Suprapubic skin (tissue), 4 donors: ENCODE measurements around the gene TMEM106A. TPM values are rescaled to one million over a fixed set of nuclear protein-coding genes. Genes with fewer than 3 reads are reported as not detected.
"Not testable (repeated sequence)": the region's sequence is repeated elsewhere in the genome, so short reads cannot be mapped to it uniquely, and the experiment has no call there.

Experiments used
- DNase-seq, 2 donors: peaks; one replicate each; pipeline ENCODE4 v3.0.0-alpha.2; 2019; ENCODE audit warnings: low spot score in 2 of 2
- H3K27ac ChIP-seq: fragments of 200-600 bp; sonication (generic); one replicate; pipeline ENCODE4 v1.5.1; 2019
- H3K27me3 ChIP-seq: fragments of 200-600 bp; sonication (generic); one replicate; pipeline ENCODE4 v1.5.1; 2019
- H3K36me3 ChIP-seq: fragments of 200-600 bp; sonication (generic); one replicate; pipeline ENCODE4 v1.5.1; 2019
- H3K4me1 ChIP-seq: fragments of 200-600 bp; sonication (generic); one replicate; pipeline ENCODE4 v1.5.1; 2019
- H3K4me3 ChIP-seq: fragments of 200-600 bp; sonication (generic); one replicate; pipeline ENCODE4 v1.5.1; 2019; ENCODE audit warnings: mild to moderate bottlenecking
- H3K9me3 ChIP-seq: fragments of 200-600 bp; sonication (generic); one replicate; pipeline ENCODE4 v1.5.1; 2019
- EP300 ChIP-seq: sonication (generic); formaldehyde crosslinking; IDR thresholded peaks from one replicate; pipeline ENCODE4 v1.6.1; 2017; ENCODE audit warnings: antibody characterized with exemption
- POLR2A ChIP-seq, 2 donors: fragments of 450-650 bp; IDR thresholded peaks; one replicate each; pipeline ENCODE4 v1.6.1; 2017; ENCODE audit warnings: antibody characterized with exemption in 2 of 2, mild to moderate bottlenecking in 2 of 2, moderate library complexity in 2 of 2
- POLR2AphosphoS5 ChIP-seq, 3 donors: sonication (generic); formaldehyde crosslinking; IDR thresholded peaks; one replicate each; pipeline ENCODE4 v1.6.1; 2017; ENCODE audit warnings: antibody characterized with exemption in 3 of 3
- WGBS: methylation state at CpG from one replicate; pipeline ENCODE4 v1.1.5; 2018; 5-methylcytosine and 5-hydroxymethylcytosine counted together
- total RNA-seq, 4 donors: library from RNA; depleted of rRNA; stranded (reverse); fragments of >200 nt; gene quantifications; one replicate each; pipeline ENCODE4 v1.1.0, GENCODE V29; 2016
- TF ChIP-seq, protein P1 (sequence below), 2 donors: fragments of 200-600 bp in 1 of 2; fragments of 450-650 bp in 1 of 2; sonication (generic) in 1 of 2; IDR thresholded peaks; one replicate each; pipeline ENCODE4 v1.5.1; 2016 to 2019; ENCODE audit warnings: antibody characterized with exemption in 2 of 2, mild to moderate bottlenecking in 1 of 2, moderate library complexity in 1 of 2

TMEM106A gene, protein sequence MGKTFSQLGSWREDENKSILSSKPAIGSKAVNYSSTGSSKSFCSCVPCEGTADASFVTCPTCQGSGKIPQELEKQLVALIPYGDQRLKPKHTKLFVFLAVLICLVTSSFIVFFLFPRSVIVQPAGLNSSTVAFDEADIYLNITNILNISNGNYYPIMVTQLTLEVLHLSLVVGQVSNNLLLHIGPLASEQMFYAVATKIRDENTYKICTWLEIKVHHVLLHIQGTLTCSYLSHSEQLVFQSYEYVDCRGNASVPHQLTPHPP
- 1 to 10 TPM; 1.2 to 3.5 (median 1.9) TPM for total RNA-seq

DNA sequence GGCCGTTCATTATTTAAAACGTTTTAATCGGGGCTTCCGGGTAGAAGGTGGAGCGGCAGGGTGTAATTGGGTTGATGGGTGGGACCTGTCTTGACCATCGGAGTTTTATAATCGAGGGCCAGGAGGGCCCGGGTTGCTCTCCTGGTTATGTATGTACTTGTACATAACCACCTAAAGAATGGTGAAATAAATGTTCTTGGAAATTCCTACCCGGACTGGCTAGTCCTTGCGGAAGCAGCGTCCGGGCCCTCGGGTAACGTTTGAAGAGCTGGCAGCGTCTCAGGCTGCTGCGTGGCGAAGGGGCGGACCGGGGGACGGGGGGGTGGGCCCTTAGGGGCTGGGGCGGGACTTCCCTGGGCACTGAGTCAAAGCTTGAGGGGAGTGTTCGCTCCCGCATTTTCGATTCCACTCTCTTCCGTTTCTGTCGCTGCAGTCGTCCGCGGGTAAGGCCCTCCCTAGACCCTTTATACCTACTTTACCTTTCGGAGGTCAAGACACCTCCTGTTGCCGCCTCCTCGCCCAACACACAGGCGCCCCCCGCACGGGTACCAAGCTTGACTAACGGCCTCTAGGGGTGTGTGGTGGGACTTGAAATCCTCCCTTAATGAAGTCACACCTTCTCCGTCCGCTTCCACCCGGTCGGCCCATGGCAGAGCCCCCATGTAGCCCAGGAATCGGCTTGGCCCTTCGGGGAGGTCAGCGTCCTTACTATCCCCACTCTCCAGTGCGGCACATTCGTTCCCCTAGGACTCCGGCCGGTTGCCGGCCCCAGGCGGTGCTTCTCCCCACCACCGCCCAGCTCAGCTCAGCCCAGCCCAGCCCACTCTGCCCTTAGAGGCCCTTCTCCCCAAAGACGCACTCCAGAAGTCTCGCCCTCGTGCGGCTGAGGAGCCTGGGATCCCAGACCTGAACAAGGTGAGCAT lies at the start of gene TMEM106A:
Gene TMEM106A, plus strand, starts transcription at position 396 of the 923 bp plus-strand sequence. CDS start 1,167 bp downstream, outside the sequence.
- H3K9me3 ChIP-seq: no peaks in the 10 kb centered on the region
- peaks cover 28% of the 10 kb centered on the region for H3K4me1 ChIP-seq
- peak; percentile 87 to 88 for DNase-seq
- peak within 1 kb of the TSS; percentile 76 for H3K27ac ChIP-seq
- TF ChIP-seq EP300 (no peak), POLR2A (IDR thresholded peaks at IDR 0.05) (peak in 1 of 2 donors; percentile 33), POLR2AphosphoS5 (IDR thresholded peaks at IDR 0.05) (no peak)
- TF ChIP-seq, protein P1, sequence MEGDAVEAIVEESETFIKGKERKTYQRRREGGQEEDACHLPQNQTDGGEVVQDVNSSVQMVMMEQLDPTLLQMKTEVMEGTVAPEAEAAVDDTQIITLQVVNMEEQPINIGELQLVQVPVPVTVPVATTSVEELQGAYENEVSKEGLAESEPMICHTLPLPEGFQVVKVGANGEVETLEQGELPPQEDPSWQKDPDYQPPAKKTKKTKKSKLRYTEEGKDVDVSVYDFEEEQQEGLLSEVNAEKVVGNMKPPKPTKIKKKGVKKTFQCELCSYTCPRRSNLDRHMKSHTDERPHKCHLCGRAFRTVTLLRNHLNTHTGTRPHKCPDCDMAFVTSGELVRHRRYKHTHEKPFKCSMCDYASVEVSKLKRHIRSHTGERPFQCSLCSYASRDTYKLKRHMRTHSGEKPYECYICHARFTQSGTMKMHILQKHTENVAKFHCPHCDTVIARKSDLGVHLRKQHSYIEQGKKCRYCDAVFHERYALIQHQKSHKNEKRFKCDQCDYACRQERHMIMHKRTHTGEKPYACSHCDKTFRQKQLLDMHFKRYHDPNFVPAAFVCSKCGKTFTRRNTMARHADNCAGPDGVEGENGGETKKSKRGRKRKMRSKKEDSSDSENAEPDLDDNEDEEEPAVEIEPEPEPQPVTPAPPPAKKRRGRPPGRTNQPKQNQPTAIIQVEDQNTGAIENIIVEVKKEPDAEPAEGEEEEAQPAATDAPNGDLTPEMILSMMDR (IDR thresholded peaks at IDR 0.05): peak in 1 of 2 donors; percentile 14
- no peaks in the 10 kb centered on the region for H3K27me3 ChIP-seq
- under 1% methylated on average over 41 of the region's 54 CpGs for WGBS
- peaks cover 45% of the 10 kb centered on the region for H3K36me3 ChIP-seq
- peak within 1 kb of the TSS; percentile 65 for H3K4me3 ChIP-seq

DNA sequence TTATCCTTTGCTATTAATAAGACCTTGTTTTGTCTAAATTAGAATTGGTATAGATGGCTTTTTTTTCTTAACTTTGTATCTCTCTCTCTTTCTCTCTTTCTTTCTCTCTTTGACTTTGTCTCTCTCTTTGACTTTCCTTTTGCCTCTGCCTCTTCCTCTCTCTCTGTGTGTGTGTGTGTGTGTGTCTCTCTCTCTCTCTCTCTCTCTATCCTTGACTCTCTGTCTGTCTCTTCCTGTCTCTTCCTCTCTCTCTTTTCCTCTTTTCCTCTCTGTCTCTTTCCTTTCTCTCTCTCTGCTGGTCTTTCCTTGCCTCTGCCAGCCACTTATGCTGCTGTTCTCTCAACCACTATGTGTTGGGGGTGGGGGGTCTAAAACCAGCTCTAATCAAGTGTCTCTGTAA lies 45.7 kb upstream of the TMEM106A start:
- H3K4me3 ChIP-seq, H3K9me3 ChIP-seq, H3K27ac ChIP-seq, H3K27me3 ChIP-seq, H3K36me3 ChIP-seq, DNase-seq: not testable (repeated sequence)
- H3K4me1 ChIP-seq: peaks cover 14% of the 10 kb centered on the region

DNA sequence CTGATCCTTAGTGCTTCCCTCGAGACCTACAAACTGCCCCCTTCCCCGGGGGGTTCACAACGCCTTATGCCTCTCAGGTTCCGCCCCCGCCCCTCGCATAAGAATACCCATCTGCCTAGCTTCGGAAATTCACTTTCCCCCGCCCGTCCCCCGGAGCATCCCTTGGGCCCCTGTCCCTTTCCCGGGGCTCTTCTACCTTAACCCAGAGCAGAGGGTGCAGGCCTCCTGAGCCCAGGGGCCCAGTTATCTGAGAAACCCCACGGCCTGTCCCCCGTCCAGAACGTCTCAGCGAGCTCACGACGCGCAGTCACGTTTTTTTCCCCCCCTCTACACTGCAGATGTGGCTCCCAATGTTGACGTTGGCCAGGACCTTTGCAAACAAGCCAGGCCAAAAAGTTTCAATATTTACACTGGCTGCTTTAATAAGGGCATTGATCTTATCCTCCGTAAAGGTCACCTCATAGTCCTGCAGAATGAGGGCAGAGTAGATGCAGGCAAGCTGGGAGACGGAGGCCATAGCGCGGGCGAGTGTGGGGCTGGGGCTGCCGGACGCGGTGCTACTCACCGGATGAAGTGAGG lies 42.0 kb upstream of the TMEM106A start:
- peaks cover 44% of the 10 kb centered on the region for H3K4me1 ChIP-seq
- no peaks in the 10 kb centered on the region for H3K27me3 ChIP-seq
- TF ChIP-seq, protein P1 (IDR thresholded peaks at IDR 0.05): no peak
- no peak for TF ChIP-seq POLR2AphosphoS5 (IDR thresholded peaks at IDR 0.05)
- no peaks in the 10 kb centered on the region for H3K36me3 ChIP-seq
- H3K9me3 ChIP-seq: no peaks in the 10 kb centered on the region
- peak overlapping the region; percentile 99 for H3K27ac ChIP-seq
- peak overlapping the region; percentile 75 for H3K4me3 ChIP-seq
- WGBS: 1% methylated on average over 28 of the region's 29 CpGs
- peak in 1 of 2 donors; percentile 71 for DNase-seq

DNA sequence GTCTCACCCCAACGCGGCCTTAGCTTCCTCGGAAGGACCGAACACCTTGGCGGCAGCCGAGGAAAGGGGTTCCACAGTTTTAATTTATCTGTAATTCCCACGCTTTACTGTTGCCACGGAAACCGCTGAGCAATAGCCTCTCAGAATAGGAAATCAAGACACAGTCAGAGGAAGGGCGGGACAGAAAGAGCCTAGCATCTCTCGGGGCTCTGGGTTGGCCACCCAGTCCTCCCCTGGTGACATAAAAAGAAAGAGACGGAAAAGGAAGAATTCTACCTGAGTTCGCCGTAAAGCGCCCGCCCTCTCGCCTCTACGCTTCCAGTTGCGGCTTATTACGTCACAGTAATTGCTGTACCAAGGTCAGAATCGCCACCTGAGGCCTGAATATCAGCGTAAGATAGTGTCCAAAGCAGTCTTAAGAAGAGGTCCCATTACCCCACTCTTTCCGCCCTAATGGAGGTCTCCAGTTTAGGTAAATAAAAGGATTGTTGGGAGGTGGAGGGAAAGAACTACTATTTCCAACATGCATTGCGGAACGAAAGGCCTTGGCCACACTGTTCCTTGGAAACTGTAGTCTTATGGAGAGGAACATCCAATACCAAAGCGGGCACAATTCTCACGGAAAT lies 41.4 kb upstream of the TMEM106A start:
- WGBS: under 1% methylated on average over 25 of the region's 27 CpGs
- TF ChIP-seq EP300 (no peak), POLR2AphosphoS5 (IDR thresholded peaks at IDR 0.05) (peak in 1 of 3 donors; percentile 38), POLR2A (IDR thresholded peaks at IDR 0.05) (peak in 1 of 2 donors; percentile 59)
- TF ChIP-seq, protein P1 (IDR thresholded peaks at IDR 0.05): no peak
- H3K4me1 ChIP-seq: peaks cover 50% of the 10 kb centered on the region
- peak overlapping the region; percentile 75 for H3K4me3 ChIP-seq
- H3K36me3 ChIP-seq: no peaks in the 10 kb centered on the region
- no peaks in the 10 kb centered on the region for H3K9me3 ChIP-seq
- no peaks in the 10 kb centered on the region for H3K27me3 ChIP-seq
- DNase-seq: peak; percentile 95 to 96
- H3K27ac ChIP-seq: peak overlapping the region; percentile 99

DNA sequence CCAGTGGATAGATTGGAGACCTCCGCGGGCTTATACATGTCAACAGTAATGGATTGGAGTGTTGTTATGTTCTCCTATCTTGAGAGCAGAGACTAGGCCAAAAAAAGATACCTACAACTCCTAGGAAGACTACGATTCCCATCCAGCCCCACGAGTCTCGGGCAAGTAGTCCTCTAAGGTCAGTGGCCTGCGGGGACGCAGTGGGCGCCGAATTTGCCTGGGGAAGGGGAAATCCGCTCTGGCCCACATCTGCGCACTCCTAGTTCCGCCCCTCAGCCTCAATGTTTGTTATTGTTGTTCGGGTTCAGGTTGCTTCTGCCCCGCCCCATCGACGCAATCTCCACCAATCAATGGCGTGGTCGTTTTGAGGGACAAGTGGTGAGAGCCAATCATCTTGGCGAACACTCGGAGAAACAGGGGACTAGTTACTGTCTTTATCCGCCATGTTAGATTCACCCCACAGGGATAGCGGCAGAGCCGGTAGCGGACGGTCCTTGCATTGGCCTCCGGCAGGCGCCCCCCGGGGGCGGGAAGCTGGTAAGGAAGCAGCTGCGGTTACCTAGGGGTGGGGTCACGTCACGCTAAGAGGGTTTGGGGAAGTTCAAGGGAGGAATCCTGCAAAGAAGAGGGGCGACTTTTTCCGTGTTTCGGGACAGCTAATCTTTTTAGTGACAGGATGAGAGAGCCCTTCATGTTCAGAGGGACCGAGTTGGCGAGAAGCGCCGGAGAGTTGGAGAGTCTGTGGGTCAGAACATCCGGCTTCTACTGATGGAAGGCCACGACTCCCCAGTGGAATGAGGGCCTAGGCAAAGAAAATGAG lies 40.7 kb upstream of the TMEM106A start, which contains the start of gene NBR1:
Gene NBR1, plus strand, starts transcription at position 449 of the 820 bp plus-strand sequence. CDS start 4,586 bp downstream, outside the sequence.
- peak; percentile 98 for DNase-seq
- Histone ChIP-seq H3K27me3 (no peaks in the 10 kb centered on the region), H3K9me3 (no peaks in the 10 kb centered on the region), H3K36me3 (no peaks in the 10 kb centered on the region), H3K27ac (peak within 1 kb of the TSS; percentile 99), H3K4me3 (peak within 1 kb of the TSS; percentile 75), H3K4me1 (peaks cover 58% of the 10 kb centered on the region)
- TF ChIP-seq POLR2A (IDR thresholded peaks at IDR 0.05) (peak in 1 of 2 donors; percentile 89), EP300 (no peak), POLR2AphosphoS5 (IDR thresholded peaks at IDR 0.05) (peak in 2 of 3 donors; percentile 49 to 57)
- TF ChIP-seq, protein P1 (IDR thresholded peaks at IDR 0.05): no peak
- WGBS: 1% methylated on average over 28 of the region's 41 CpGs
